NT2/D1 (cell line): ENCODE measurements around the gene TMEM234.
A peak's percentile ranks its signal among the peaks of the same experiment; 100 is the strongest.

Source experiments
- DNase-seq: peaks from one replicate; pipeline ENCODE4 v3.0.0-alpha.2; 2011; ENCODE audit warnings: low read depth, low spot score
- H3K27me3 ChIP-seq: 2 replicates; pipeline ENCODE4 v1.6.0; 2011; ENCODE audit warnings: mild to moderate bottlenecking; ENCODE audit not compliant: insufficient read length, insufficient read depth
- H3K36me3 ChIP-seq: 2 replicates; pipeline ENCODE4 v1.6.1; 2011; ENCODE audit warnings: mild to moderate bottlenecking, low read length, mixed read lengths; ENCODE audit not compliant: insufficient read depth, insufficient read length
- H3K4me1 ChIP-seq: 2 replicates; pipeline ENCODE4 v1.5.1; 2011; ENCODE audit not compliant: insufficient read depth, insufficient read length
- H3K4me3 ChIP-seq: 2 replicates; pipeline ENCODE4 v1.5.1; 2011; ENCODE audit warnings: low read depth; ENCODE audit not compliant: insufficient read length
- H3K9ac ChIP-seq: 2 replicates; pipeline ENCODE4 v1.6.0; 2011; ENCODE audit warnings: low read depth; ENCODE audit not compliant: insufficient read length
- H3K9me3 ChIP-seq: 2 replicates; pipeline ENCODE4 v1.5.1; 2011; ENCODE audit warnings: mild to moderate bottlenecking, low read length; ENCODE audit not compliant: insufficient read depth
- SUZ12 ChIP-seq: IDR thresholded peaks from 2 replicates; pipeline ENCODE4 v1.6.1; 2011; ENCODE audit not compliant: insufficient read length, insufficient read depth; ENCODE audit errors: extremely low read depth
- YY1 ChIP-seq: IDR thresholded peaks from 2 replicates; pipeline ENCODE4 v1.6.1; 2011; ENCODE audit not compliant: insufficient read length, insufficient read depth
- ZNF274 ChIP-seq: IDR thresholded peaks from 2 replicates; pipeline ENCODE4 v1.6.1; 2011; ENCODE audit warnings: mild to moderate bottlenecking, low read depth, low read length

TMEM234 gene

DNA sequence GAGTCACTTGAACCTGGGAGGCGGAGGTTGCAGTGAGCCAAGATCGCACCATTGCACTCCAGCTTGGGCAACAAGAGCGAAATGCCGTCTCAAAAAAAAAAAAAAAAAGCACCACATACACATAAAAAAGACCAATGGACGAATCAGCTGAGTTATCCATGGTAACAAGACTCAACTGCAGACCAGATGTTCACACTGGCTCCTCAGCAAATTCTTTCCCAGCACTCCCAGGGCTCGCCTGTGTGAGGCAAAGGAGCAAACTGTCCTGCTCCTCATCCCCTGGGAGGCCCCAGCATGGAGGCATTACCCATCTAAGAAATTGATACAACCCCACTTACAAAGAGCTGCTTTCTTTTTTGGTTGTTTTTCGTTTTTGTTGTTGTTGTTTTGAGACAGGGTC is 3.1 kb downstream of the TMEM234 start:
- DNase-seq: no peak
- Histone ChIP-seq H3K36me3 (peaks cover 70% of the 10 kb centered on the region), H3K9ac (no peak overlapping the region), H3K4me1 (peaks cover 18% of the 10 kb centered on the region), H3K27me3 (no peaks in the 10 kb centered on the region), H3K4me3 (no peak overlapping the region), H3K9me3 (no peaks in the 10 kb centered on the region)
- no peak for TF ChIP-seq YY1
- TF ChIP-seq ZNF274: no peak
- TF ChIP-seq SUZ12: no peak

DNA sequence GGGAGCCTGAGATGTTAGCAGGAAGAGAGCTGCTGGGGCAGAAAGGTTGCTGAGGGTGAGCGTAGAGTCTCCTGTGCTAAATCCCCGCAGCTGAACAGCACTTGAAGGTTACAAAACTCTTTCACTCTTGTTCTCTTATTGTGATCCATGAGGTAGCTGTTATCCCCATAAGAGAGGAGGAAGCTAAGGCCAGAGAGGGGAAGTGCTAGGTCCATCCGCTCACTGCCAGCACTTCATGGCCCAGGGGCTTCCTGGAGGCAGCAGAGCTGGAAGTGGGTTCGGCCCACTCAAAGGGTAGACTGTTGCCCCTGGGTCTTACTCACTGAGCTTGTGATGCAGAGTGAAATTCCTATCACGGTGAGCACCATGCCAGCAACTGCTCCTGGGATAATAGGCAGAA is 5.6 kb downstream of the TMEM234 start:
- TF ChIP-seq YY1 (no peak), SUZ12 (no peak), ZNF274 (no peak)
- Histone ChIP-seq H3K4me3 (no peak overlapping the region), H3K27me3 (no peaks in the 10 kb centered on the region), H3K9me3 (no peaks in the 10 kb centered on the region), H3K36me3 (peaks cover 76% of the 10 kb centered on the region), H3K4me1 (peaks cover 14% of the 10 kb centered on the region), H3K9ac (peak overlapping the region; percentile 8)
- DNase-seq: no peak

DNA sequence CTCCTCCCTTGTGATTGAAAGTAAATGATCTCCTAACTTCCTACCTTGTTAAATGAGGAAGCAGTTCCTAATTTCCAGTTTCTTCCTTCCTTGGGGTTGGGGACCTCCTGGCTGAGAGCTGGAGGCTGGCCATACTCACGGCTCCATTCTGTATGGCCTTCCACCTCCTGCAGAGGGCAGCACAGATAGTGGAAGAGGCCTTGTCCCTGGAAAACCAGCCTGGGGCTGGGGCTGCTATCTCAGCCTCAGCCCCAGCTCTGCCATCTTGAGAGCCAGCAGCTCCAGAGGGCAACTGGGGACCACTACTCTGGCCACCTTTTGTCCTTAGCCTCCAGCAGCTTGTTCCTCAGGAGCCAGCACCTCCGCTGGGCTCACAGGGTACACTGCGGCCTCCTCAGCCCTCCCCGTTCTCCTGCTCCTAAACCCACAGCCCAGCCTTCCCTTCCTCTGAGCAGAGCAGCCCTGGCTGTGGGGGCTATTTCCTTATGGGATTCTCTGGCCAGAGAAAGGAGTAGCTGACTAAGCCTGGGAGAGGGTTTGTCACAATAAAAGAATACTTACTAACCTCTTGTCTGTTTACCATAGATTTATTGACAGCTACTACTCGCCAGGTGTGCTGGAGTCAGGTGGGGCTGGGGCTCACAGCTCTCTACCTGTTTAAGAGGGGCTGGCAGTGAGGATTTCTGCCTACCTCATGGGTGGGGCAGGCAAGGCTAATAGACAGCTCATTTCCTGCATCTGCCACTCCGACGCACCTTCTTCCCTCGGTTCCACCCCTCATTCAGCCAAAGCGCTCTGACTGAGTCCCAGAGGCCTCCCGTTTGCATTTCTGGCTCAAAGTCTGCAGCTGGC is 6.3 kb downstream of the TMEM234 start:
- TF ChIP-seq ZNF274 (no peak), SUZ12 (no peak), YY1 (no peak)
- H3K27me3 ChIP-seq: no peaks in the 10 kb centered on the region
- H3K9me3 ChIP-seq: no peaks in the 10 kb centered on the region
- H3K36me3 ChIP-seq: peaks cover 75% of the 10 kb centered on the region
- H3K4me1 ChIP-seq: peaks cover 9% of the 10 kb centered on the region
- H3K4me3 ChIP-seq: no peak overlapping the region
- no peak overlapping the region for H3K9ac ChIP-seq
- DNase-seq: peak; percentile 66

DNA sequence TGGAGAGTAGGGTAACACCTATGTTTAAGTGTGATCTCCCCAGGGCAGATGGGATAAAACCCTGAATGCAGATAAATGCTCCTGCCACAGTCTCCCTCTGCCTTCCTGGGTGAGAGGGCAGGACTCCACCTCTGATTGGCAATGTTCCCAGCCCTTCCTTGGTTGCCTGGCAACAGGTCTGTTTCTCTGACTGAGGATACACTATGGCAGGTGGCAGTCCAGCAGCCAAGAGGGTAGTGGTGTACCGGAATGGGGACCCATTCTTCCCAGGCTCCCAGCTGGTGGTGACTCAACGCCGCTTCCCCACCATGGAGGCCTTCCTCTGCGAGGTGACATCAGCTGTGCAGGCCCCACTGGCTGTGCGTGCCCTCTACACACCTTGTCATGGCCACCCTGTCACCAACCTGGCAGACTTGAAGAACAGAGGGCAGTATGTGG is 13.2 kb downstream of the TMEM234 start, which contains the start of gene DCDC2B:
TSS of gene DCDC2B (plus strand) at position 199 of the 438 bp plus-strand sequence. CDS start at position 204, 5 bp downstream.
- H3K27me3 ChIP-seq: peaks cover 4% of the 10 kb centered on the region
- no peaks in the 10 kb centered on the region for H3K9me3 ChIP-seq
- TF ChIP-seq YY1 (no peak), SUZ12 (no peak), ZNF274 (no peak)
- peaks cover 8% of the 10 kb centered on the region for H3K4me1 ChIP-seq
- DNase-seq: no peak
- no peak within 1 kb of the TSS for H3K4me3 ChIP-seq
- no peak within 1 kb of the TSS for H3K9ac ChIP-seq
- peaks cover 51% of the 10 kb centered on the region for H3K36me3 ChIP-seq

DNA sequence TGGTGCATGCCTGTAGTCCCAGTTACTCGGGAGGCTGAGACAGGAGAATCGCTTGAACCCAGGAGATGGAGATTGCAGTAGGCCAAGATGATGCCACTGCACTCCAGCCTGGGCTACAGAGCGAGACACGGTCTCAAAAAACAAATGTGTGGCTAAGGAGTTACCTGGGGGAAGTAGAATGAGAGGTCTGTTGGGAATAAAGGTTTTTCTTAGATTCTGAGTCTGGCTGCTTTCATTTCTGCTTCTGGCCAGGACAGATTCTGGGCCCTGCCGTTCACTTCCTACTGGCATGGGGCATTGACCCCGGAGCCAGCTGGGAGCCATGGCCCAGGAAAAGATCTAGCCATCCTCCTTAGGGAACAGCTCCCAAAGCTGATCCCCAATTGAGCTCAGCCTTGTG is 13.7 kb downstream of the TMEM234 start:
- no peak overlapping the region for H3K9ac ChIP-seq
- TF ChIP-seq YY1 (no peak), ZNF274 (no peak), SUZ12 (no peak)
- peaks cover 4% of the 10 kb centered on the region for H3K27me3 ChIP-seq
- no peak overlapping the region for H3K4me3 ChIP-seq
- H3K36me3 ChIP-seq: peaks cover 52% of the 10 kb centered on the region
- DNase-seq: no peak
- H3K9me3 ChIP-seq: no peaks in the 10 kb centered on the region
- peaks cover 8% of the 10 kb centered on the region for H3K4me1 ChIP-seq

DNA sequence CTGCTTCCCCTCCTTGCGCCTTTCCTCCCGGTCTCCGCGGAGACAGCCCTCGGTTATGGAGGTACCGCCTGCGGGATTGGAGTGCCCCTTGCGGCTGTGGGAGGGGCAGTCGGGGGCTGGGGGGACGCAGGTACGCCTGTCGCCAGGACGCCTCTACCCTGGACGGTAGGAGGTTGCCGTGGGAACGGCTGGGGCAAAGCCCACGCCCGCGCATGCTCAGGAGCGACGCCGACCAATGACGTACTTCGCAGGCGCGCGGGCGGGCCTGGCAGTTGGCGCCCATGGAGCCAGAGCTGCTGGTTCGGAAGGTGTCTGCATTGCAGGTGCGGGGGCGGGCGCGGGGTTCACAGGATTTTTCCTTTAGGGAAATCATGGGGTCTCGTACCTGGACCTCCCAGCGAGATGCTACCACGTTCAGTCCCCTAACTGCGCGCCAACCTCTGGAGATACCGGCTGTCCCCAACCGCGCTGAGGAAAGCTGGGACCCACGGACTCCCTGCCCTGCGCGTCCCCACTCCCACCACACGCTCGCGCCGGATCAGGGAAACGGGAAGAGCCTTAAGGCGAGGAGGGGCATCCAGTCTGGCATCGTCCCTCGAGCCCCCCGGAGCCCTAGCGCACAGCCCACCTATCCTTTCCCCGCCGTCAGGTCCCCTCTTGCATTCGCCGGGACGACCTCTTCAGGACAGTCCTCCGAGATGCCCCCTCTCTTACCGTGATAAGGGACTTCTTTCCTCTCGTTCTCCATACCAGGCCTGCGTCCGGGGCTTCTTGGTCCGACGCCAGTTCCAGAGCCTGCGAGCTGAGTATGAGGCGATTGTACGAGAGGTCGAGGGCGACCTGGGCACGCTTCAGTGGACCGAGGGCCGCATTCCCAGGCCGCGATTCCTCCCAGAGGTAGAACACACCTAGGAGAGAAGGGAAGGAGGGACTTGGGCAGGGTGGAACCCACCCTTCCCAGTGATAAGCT is 16.5 kb downstream of the TMEM234 start, which contains the start of gene IQCC:
TSS of gene IQCC (plus strand) at position 271 of the 970 bp plus-strand sequence. CDS start at position 282, 11 bp downstream.
- Histone ChIP-seq H3K27me3 (peaks cover 4% of the 10 kb centered on the region), H3K36me3 (peaks cover 37% of the 10 kb centered on the region), H3K9me3 (no peaks in the 10 kb centered on the region), H3K9ac (peak within 1 kb of the TSS; percentile 98), H3K4me1 (peaks cover 21% of the 10 kb centered on the region), H3K4me3 (peak within 1 kb of the TSS; percentile 95)
- DNase-seq: peak; percentile 95
- peak; percentile 28 for TF ChIP-seq YY1
- no peak for TF ChIP-seq SUZ12

DNA sequence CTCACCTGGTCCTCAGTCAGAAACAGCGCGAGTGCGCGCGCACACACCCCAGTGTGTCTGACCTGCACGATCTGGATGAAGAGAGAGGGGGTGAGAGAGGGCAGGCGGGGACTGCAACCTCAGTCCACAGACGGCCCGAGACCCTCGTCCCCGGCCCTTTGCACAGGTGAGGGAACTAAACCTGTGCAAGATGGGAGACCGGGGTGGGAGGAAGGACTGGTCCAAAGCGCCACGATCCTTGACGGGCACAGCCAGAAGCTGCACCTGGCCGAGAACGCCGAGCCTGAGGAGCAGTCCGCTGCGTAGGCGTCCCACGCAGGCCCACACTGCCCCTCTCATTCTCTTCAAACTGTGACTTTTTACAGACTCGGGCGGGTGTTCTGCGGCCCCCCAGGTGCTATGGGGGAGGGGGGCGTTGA is 17.2 kb downstream of the TMEM234 start:
- Histone ChIP-seq H3K4me3 (peak overlapping the region; percentile 95), H3K4me1 (peaks cover 22% of the 10 kb centered on the region), H3K9ac (peak overlapping the region; percentile 98), H3K9me3 (no peaks in the 10 kb centered on the region), H3K36me3 (peaks cover 37% of the 10 kb centered on the region), H3K27me3 (peaks cover 4% of the 10 kb centered on the region)
- TF ChIP-seq SUZ12: no peak
- no peak for DNase-seq
